ENCODE data around the gene CRYZL1.
"Not testable (repeated sequence)": the region's sequence is repeated elsewhere in the genome, so short reads cannot be mapped to it uniquely, and the experiment has no call there.

The CRYZL1 gene

DNA sequence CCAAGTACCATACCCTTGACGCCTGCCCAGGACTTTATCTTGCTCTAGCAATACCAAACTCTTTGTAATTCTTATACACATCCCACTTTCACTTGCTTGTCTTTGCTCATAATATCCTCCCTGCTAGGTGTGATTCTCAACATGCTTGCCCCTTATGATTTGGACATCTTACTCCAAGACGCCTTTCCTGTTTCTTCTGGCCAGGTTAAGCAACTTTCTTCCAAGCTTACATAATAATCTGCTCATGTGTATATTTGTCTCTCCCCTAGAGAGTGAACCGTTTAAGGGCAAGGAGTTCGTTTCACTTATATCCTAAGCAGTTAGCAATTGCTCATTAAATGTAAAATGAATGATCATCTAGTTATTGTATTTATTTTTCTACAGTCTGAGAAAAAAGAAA is 21.8 kb downstream of the CRYZL1 start:
- no peak for DNase-seq

DNA sequence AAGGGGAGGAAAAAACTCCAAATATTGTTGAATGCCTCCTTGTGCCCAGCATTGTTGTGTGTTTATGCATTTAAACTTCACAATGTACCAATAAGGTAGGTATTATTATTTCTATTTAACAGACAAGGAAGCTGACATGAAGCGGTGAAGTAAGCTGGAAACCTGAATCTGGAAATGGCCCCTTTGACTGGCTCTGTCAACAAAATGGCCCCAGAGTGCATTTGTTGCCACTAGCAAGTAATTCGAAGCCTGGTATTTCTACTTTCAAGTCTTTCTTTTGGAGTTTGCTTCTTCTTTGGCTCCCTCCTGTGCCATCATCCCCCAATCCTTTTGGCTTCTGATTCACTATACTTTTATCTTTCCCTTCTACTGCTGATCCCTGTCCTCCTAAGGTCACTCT is 23.1 kb downstream of the CRYZL1 start:
- no peak for DNase-seq

DNA sequence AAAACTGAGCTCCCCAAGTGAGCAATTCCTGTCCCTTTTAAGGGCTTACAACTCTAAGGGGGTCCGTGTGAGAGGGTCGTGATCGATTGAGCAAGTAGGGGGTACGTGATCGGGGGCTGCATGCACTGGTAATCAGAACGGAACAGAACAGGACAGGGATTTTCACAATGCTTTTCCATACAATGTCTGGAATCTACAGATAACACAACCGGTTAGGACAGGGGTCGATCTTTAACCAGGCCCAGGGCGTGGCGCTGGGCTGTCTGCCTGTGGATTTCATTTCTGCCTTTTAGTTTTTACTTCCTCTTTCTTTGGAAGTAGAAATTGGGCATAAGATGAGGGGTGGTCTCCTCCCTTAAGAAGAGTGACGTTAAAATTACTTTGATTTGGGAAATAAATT is 24.0 kb downstream of the CRYZL1 start:
- DNase-seq = not testable (repeated sequence)

DNA sequence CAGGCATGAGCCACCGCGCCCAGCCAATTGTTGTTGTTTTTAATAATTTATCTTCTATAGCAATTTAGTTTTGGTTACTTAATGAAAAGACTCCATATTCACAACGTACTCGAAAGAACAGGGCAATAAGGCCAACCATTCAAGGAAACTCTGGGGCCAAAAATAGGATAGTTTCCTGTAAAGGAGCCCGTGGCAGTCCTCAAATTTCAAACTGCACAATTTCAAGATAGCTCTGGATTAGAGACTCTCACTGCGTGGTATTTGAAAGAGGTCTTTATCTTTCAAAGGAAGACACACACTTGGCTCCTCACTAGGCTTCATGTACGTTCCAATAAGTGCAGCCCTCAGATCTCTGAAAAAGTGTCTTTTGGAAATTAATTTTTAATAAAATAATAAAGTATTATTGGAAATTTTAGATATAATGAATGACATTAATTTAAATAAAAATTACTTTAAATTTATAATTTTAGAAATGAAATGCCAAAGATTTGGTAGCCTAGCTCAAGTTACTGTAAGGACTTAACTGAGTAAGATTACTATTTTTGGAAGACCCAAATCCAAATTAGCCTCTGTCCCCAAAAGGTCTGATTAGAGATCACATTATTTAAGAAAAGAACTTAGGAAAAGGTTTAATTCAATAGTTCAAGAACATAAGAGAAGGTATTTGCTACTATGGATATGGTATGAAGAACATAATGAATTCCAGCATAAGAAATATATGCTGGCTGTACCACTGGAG is 30.4 kb downstream of the CRYZL1 start:
- no peak for DNase-seq

DNA sequence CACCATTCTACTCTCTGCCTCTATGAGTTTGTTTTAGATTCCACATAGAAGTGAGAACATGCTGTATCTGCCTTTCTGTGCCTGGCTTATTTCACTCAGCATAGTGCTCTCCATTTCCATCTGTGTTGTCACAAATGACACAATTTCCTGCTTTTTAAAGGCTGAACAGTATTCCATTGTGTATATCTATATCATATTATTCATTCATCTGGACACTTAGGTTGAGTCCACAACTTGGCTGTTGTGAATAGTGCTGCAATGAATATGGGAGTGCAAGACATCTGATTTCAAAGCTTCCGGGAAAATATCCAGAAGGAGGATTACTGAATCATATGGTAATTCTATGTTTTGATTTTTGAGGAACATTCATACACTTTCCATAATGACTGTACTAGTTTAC is 33.0 kb downstream of the CRYZL1 start:
- DNase-seq = no peak

DNA sequence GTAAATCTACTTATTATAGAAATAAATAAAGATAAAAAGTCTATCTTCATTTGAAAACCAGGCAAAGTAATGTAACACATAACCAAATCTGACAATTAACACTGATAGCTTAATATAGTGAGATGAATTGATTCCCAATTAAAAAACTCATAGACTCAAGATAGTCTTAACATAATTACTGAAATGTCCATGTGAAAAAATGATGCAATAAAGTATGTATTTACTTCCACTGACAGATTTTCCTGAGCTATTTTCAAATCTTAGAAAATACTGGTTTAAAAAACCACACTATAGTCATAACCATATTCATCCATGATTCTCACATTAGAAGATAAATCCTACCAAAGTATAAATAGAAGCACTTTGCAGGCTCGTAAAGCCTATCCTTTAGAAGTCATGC is 43.5 kb downstream of the CRYZL1 start:
- no peak for DNase-seq

DNA sequence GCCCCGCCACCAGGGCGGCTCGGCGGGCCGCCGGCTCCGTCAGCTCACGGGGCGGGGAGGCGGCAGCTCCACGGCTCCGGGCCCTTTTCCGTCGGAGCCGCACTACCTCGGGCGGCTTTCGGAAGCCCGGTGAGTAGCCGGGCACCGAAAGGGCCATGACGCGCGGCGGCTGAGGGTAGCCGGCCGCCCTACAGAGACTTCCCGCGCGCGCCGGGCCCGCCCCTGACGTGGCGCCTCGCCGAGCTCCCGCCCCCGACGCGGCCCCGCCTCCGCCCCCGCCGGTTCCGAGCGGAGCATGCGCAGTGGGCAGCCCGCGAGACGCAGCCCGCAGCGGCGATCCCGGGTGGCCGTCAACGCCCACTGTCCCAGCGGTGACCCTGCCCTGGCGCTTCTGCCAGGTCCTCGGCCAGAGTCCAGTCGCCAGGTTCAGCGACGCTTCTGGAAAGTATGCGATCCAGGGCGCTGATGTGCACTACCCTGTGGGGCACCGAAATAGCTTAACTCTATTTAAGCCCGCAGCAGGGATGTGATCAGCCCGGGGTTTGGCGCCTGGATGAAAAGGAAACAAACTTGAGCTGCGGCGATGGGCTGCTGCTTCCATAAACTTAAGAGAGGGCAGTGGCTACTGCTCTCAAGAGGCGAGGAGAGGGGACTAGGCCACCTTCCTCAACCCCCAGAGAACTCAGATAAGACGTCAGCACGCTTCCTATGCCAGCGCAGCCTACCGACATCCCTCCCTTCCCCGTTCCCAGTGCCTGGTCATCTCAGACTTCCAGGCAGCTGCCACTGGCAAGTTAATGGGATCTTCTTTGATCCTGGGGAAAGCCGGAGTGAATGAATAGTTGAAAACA is 52.8 kb downstream of the CRYZL1 start, which contains the start of gene DONSON:
DONSON (minus strand) TSS at position 200 of the 851 bp plus-strand sequence; CDS start at position 157, 43 bp downstream.
- DNase-seq = peak; percentile 73 to 81 (median 77)

DNA sequence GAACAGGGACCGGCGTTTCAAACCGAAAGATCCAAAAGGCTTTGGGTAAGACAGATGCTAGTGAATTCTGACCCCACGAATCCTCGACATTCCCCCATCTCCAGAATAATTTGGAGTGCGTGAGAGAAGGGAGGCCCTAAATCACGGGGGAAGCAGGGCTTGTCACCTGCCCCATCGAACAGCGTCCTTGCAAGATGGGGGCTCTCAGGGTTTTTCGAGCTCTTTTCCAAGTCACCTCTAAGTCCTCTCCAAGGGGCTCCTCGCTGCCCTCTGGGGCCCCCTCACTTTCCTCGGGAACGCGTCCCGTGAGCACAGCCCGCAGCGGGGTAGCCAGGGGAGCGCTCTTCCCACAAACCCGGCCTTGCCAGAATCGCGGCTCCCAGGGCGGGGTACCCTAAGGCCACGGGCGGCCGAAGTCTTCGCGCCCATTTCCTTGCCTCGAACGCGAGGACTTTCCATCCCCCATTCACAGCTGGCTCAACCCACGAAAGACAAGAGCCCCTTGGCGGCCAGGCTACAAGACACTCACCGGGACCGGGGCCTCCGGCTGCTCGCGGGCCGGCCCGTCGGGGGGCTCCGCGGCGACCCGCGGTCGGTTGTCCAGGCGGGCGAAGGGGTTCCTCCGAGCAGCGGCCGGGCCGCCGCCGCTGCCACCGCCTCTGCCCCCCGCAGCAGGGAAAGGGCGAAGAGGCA is 53.6 kb downstream of the CRYZL1 start:
- no peak for DNase-seq

DNA sequence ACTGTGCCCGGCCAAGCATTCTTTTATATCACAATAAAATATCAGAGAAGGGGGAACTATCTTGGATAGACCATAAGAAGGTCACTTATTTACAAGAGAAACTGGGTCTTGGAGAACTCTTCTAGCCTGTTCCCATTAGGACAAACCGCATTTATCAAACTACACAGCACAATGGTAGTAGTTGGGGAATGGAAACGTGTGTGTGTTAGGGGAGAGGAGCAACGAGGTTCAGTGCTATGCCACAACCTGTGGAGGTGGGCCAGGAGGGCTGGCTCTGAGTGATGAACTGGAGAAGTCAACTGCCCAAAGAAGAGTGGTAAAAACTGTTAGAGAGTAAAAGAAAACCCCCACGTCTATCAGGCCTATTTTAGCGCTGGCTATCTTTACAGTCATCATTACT is 54.6 kb downstream of the CRYZL1 start:
- DNase-seq = no peak

DNA sequence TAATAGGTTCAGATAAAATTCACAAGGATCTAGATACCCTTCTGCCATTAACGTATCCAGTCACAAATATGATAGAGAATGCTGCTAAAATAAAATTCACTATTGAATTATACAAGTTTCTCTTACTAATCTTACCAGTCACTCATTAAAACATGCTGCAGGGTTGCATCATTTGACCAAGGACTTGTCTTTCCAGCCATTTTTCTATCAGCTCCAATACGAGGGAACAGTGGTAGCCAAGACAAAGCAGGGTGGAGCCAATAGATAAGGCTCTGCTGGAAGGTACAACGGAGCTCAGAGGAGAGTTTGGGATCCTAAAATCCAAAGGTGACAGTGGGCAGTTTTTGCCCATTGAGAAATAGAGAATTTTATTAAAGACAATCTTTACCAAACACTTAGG is 57.1 kb downstream of the CRYZL1 start:
- no peak for DNase-seq

DNA sequence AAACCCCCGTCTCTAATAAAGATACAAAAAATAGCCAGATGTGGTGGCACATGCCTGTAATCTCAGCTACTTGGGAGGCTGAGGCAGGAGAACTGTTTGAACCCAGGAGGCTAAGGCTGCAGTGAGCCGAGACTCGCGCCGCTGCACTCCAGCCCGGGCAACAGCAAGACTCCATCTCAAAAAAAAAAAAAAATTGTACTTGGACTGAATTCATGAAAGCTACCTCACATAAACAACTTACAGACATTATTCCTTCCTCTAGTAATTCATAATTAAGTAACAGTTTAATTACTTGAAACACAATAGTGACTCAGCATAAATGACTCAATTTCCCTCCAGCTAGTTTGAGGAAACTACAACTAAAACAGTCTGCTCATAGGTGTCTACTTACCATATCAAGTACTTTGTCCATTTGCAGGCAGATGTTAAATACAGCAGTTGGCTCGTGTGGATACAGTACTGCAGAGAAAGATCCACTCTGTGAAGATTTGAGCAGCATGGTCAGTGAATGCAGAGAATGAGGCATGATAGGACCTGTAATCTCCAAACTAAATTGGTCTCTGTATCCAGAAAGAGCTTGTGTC is 62.5 kb downstream of the CRYZL1 start:
- no peak for DNase-seq

DNA sequence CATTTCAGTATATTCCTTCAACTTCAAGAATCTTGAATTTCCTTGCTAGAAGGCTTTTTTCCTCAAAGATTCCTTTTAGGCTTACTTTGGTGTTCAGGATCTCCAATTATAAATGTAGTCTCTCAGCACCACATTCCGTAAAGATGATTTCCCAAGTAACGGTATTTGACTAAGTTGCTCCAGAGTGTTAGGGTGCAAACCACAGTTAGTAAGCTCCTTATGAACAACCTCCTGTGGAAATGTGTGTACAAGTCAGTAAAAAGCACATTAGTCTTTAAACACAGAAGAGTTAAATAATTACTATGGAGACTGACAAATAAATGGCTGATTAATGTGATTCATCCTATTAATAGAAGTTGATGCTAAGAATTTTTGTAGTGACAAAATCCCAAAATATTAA is 63.3 kb downstream of the CRYZL1 start:
- no peak for DNase-seq

DNA sequence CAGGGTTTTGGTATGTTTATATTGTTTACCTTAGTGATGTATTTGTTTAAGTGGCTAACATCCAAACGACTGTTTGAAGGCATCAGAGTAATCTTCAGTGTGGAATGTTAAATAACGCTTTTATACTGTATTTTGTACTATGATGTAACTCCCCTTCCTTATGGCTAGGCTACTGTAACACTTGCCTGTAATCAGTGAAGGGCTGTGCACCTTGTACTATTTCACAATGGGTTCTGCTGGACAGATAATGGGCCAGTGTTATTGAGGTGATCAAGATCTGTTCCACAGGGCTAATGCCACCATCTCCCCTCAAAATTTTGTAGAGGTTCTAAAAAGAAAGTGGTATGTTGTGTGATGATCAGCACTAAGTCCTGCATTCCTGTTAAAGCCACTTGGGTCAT is 64.8 kb downstream of the CRYZL1 start:
- DNase-seq = not testable (repeated sequence)

DNA sequence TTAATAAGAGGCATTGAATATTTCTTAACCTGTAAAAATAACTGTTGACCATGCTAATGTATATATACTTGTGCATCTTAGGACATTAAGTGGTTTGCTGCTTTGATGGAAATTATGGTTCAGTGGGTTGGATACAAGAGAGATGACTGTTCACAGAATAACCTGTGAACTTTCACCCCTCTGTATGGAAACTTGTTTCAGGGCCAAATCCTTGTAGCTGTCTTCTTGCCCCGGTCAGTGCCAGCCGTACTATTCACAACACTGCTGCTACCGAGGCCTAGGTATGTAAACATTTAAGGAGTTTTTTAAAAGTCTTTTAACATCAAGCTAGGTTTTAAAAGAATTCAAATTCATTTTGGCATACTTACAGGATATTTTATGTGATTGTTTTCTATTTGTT is 69.2 kb downstream of the CRYZL1 start:
- DNase-seq = no peak

DNA sequence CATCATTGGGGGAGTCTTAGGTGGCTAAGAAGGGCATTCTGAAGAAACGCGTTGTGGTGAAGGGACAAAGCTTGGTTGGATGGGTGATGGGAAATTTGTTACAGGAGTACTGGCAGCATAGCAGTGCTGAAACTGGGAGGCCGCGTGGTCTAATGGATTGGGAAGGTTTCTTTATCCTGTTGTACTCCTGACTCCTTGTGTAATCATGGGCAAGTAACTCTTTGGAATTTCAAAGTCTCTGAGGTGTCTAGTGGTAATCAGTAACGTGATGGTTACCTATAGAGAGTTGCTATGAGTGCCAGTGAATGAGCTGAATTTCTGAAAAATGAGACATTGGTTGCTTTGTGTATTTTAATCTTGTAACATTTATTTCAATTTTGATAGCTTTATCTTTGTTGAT is 71.5 kb downstream of the CRYZL1 start:
- DNase-seq = no peak

DNA sequence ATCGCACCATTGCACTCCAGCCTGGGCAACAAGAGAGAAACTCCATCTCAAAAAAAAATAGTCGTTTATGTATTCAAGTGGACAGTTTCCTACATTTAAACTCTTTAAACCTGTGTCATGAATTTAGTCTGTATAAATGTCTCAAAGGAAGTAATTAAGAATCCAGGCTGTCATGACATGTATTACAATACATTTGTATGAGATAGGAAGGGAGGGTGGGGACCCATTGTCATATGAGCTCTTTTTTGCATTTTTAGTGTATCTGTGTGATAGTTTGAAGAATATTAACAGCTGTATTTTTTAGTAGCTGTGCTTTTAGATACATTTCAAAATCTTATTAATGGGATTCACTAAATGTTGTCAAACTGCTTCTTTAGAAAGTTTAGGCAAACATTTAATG is 73.1 kb downstream of the CRYZL1 start:
- no peak for DNase-seq

DNA sequence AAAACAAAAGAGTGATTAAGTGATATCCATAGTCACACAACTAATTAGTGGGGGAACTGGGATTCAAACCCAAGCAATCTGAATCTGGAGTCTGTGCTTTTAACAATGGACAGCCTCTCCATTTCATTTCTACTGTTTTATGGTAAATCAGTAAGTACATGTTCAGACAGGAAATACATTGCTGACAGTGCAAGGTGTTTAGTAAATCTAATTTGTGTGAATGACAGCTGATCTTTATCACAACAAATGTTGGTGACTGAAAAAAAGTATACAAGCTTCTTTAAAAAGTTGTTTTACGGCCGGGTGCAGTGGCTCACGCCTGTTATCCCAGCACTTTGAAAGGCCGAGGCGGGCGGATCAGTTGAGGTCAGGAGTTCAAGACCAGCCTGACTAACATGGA is 73.6 kb downstream of the CRYZL1 start:
- no peak for DNase-seq

DNA sequence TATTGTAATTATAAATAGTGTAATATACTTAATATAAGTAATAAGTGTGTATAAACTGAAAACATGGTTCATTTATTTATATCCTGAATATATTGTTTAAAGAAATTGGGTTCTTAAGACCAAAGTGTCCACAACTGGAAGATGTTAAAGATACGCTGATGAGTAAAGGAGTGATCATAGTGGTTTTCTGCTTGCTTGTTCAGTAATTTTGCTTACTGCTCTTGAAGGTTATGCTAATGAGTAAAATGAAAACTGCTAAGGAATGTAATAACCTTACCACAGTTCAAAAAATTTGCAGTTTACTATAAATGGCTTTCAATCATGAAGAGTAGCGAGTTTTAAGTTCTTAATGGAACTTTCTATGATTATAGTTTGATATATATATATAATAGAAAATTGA is 75.0 kb downstream of the CRYZL1 start:
- DNase-seq = no peak

DNA sequence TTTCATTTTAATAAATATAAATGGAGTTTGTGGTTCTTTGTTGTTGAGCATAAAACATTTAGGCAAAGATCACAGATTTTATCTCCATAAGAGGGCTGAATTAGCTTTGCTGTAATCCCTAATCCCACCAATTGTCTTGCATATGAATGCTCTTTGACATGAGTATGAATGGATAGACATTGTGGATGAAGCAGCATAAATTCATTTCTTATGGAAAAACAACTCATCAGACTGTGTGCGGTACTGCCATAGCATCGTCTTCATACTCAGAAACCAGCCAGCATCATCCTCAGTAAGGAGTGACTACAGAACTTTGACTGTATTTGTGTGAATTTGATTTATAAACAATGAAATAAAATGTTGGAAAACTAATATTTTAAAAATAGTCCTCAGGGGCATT is 79.2 kb downstream of the CRYZL1 start:
- no peak for DNase-seq

DNA sequence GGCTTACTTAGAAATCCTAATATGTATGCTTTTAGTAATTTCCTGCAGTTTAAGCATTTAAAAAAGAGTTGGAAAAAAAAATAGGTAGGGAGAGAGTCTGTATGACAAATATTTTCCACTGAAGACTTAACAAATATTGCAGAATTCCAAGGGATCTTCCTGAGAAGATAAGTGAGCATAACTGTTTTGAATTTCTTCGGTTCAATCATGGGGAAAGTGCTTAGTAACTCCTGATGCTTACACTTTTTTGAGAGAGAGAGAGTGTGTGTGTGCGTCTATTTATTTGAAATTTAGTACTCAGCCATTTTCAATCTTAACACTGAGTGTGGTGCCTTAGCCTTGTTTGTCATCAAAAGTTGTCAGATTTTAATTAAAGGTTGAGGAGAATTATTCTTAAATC is 80.2 kb downstream of the CRYZL1 start:
- no peak for DNase-seq

DNA sequence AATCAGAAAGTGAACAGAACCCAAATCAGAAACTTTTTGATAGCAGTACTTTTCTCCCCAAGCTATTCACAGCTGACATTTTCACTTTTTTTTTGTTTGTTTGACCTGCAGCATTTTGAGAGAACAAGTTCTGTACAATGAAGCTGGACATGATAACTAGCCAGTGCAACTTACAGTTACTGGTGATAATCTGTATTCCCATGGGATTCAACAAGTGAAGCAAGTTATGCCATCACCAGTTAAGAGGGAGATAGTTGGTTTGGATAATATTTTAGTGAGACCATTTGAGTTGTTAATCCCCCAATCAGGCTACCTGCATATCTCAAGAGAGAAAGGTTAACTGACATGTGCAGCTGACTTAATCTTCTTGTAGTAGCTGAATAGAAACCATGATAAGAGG is 80.6 kb downstream of the CRYZL1 start:
- DNase-seq = no peak

DNA sequence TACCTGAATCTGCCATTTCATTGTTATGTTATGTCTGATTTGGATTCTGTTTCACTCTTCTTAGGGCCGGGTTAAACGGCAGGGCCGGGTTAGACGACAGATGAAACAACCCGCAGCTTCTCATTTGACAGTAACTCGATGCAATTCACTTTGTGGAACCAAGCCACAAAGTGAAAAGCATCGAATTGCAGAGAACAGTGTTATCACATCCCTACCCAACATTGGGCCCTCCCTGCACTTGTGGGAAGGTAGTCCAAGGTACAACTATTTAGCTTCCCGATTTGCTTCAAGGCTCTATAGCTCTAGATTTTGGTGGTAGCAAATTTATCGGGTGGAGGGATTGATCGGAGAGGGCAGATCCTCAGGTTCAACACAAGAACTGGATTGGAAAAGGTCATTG is 81.7 kb downstream of the CRYZL1 start:
- DNase-seq = no peak

DNA sequence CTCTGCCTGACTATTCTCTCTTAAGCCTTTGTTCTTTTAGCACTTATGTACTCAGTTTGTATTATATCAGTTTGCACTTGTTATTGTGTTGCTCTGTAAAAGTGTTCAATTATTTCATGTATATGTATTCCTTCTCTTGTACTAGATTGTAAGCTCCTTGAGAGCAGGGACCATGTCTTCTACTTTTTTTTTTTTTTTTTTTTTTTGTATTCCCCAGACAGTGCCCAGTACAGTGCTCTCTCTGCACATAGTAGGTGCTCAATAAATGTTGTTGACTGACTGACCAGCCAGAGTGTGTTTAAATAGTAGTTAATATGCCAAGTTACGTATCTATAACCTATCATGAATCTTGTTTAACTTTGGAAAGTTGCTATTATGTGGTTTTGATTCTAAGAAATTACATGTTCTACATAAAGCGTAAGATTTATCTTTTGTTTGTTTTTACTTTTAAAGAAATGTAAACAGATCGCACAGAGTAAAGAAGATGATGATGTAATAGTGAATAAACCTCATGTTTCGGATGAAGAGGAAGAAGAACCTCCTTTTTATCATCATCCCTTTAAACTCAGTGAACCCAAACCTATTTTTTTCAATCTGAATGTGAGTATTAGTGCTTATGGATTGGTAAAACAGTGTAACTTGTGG is 82.6 kb downstream of the CRYZL1 start:
- DNase-seq = no peak

All from activated CD4-positive, CD25-positive, alpha-beta regulatory T cell (primary cell).